Vagina (tissue), 2 donors: ENCODE data around the gene LRRTM3.

ENCODE experiments used
- POLR2A ChIP-seq, 2 donors: fragments of 450-650 bp; IDR thresholded peaks; one replicate each; pipeline ENCODE4 v1.6.1; 2017; ENCODE audit warnings: antibody characterized with exemption in 2 of 2, mild to moderate bottlenecking in 2 of 2, moderate library complexity in 2 of 2
- POLR2AphosphoS5 ChIP-seq, 2 donors: sonication (generic); formaldehyde crosslinking; IDR thresholded peaks; one replicate each; pipeline ENCODE4 v1.9.0; 2017; ENCODE audit warnings: antibody characterized with exemption in 2 of 2, mild to moderate bottlenecking in 2 of 2, low read depth in 1 of 2; ENCODE audit not compliant: insufficient read depth in 1 of 2

DNA sequence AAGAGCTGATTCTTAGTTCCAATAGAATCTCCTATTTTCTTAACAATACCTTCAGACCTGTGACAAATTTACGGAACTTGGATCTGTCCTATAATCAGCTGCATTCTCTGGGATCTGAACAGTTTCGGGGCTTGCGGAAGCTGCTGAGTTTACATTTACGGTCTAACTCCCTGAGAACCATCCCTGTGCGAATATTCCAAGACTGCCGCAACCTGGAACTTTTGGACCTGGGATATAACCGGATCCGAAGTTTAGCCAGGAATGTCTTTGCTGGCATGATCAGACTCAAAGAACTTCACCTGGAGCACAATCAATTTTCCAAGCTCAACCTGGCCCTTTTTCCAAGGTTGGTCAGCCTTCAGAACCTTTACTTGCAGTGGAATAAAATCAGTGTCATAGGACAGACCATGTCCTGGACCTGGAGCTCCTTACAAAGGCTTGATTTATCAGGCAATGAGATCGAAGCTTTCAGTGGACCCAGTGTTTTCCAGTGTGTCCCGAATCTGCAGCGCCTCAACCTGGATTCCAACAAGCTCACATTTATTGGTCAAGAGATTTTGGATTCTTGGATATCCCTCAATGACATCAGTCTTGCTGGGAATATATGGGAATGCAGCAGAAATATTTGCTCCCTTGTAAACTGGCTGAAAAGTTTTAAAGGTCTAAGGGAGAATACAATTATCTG is 1.6 kb downstream of the LRRTM3 start:
- no peak for TF ChIP-seq POLR2A (IDR thresholded peaks at IDR 0.05)
- no peak for TF ChIP-seq POLR2AphosphoS5 (IDR thresholded peaks at IDR 0.05; ENCODE audit: insufficient read depth in 1 of 2, low read depth in 1 of 2)
